GM12891 (cell line): ENCODE data around the gene ENOX1.

ENCODE experiments used
- DNase-seq: peaks from one replicate; pipeline ENCODE4 v3.0.0; 2011; ENCODE audit warnings: low spot score; ENCODE audit not compliant: insufficient read length
- FAIRE-seq: peaks from 2 replicates; lab custom pipeline; 2011; peaks lifted over from hg19 to GRCh38; lab: Jason Lieb, UNC
- PAX5 ChIP-seq: IDR thresholded peaks from 2 replicates; pipeline ENCODE4 v1.6.1; 2011; ENCODE audit warnings: low read length, moderate library complexity, mild to moderate bottlenecking; ENCODE audit not compliant: insufficient read depth, severe bottlenecking
- POLR2A ChIP-seq: IDR thresholded peaks from 2 replicates; pipeline ENCODE4 v1.6.1; 2011; ENCODE audit warnings: low read depth, low read length, control low read depth
- POLR2AphosphoS5 ChIP-seq: IDR thresholded peaks from 2 replicates; pipeline ENCODE4 v1.6.1; 2011; ENCODE audit warnings: low read depth, low read length, control low read depth
- POU2F2 ChIP-seq: IDR thresholded peaks from 2 replicates; pipeline ENCODE4 v1.6.1; 2011; ENCODE audit warnings: low read depth, mild to moderate bottlenecking, control low read depth, low read length, moderate library complexity
- SPI1 ChIP-seq: IDR thresholded peaks from 2 replicates; pipeline ENCODE4 v1.6.1; 2011; ENCODE audit warnings: low read depth, low read length, control low read depth
- TAF1 ChIP-seq: IDR thresholded peaks from 2 replicates; pipeline ENCODE4 v1.6.1; 2011; ENCODE audit warnings: low read depth, low read length, control low read depth

The ENOX1 gene

DNA sequence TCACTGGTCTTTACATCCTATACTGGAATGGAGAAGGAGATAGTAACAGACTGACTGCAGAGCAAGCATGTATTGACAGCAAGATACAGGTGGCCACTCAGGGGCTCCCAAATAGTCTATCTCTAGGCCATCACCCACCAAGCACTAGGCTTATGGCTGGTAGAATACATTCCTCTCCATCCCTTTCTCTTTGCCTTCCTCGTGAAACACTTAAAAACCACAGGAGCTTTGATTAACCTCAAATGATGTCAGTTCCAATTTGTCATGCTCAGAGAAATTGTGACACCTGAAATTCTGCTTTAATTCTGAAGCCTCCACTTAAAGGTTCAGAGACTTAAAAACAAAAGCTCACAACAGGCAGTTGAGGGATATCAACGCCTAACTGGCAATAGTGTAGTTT lies 17.2 kb downstream of the ENOX1 start:
- no peak for FAIRE-seq
- DNase-seq, result no peak
- no peak for TF ChIP-seq POU2F2
- no peak for TF ChIP-seq SPI1
- no peak for TF ChIP-seq POLR2A
- TF ChIP-seq TAF1, result no peak
- TF ChIP-seq PAX5, result no peak
- no peak for TF ChIP-seq POLR2AphosphoS5

DNA sequence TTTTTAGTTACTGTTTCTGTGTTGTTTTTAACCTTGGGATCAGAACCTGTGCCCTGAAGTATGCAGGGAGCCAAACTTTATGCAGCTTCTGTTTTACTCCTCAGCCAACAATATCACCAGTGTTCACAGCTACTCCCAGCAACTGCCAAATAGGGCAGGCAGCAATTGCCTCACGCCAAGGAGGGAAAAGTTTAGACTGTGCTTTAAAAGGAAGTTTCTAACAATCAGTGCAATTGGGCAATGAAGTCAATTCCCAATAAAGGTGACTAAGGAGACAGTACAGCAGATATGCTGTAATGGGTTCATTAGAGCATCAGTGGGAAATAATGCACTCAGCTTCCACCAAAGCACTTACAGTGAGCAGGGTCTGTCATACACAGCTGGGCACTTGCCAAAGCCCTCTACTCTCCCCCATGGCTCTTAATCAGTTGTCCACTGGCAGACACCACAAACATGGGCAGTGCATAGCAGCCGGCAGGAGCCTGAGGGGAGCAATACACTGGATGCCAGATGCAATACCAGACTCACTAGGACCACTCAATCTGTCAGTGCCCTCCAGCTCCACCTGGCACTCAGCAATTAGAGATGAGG lies 19.3 kb downstream of the ENOX1 start:
- DNase-seq, result no peak
- TF ChIP-seq POLR2AphosphoS5, result no peak
- TF ChIP-seq POU2F2, result no peak
- TF ChIP-seq SPI1, result no peak
- TF ChIP-seq POLR2A, result no peak
- TF ChIP-seq TAF1, result no peak
- TF ChIP-seq PAX5, result no peak
- no peak for FAIRE-seq

DNA sequence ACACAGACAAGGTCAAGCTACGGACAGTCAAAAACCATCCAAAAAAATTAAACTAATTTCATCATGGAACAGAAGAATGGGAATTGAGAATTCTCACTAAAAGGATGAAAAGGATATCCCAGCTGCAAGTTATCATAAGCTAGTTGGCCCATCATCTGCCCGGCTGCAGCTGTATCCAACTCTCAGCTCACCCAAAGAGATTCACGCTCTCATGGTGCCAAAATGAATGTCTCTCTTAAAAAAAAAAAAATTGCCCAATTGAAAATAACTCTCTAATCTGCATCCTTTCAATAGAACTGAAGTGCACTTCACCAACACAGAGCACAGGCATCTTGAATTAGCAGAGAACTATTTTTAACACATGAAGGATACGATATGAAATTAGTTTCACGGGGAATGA lies 20.0 kb downstream of the ENOX1 start:
- DNase-seq, result no peak
- TF ChIP-seq POLR2AphosphoS5, result no peak
- no peak for TF ChIP-seq SPI1
- no peak for TF ChIP-seq TAF1
- no peak for TF ChIP-seq POLR2A
- no peak for TF ChIP-seq POU2F2
- no peak for TF ChIP-seq PAX5
- FAIRE-seq, result no peak

- FAIRE-seq, result no peak
- no peak for DNase-seq
- TF ChIP-seq POU2F2 (no peak), POLR2A (no peak), TAF1 (no peak), POLR2AphosphoS5 (no peak), SPI1 (no peak), PAX5 (no peak)
Measured at GRCh38 chr13:43764349-43764748, 22.4 kb downstream of the ENOX1 start.

GRCh38 chr13:43763143-43763759 lies 23.5 kb downstream of the ENOX1 start:
- FAIRE-seq (no peak), DNase-seq (no peak)
- TF ChIP-seq POU2F2 (no peak), POLR2A (no peak), PAX5 (no peak), SPI1 (no peak), TAF1 (no peak), POLR2AphosphoS5 (no peak)

- FAIRE-seq, result no peak
Measured at GRCh38 chr13:43761616-43762315, 25.0 kb downstream of the ENOX1 start.

DNA sequence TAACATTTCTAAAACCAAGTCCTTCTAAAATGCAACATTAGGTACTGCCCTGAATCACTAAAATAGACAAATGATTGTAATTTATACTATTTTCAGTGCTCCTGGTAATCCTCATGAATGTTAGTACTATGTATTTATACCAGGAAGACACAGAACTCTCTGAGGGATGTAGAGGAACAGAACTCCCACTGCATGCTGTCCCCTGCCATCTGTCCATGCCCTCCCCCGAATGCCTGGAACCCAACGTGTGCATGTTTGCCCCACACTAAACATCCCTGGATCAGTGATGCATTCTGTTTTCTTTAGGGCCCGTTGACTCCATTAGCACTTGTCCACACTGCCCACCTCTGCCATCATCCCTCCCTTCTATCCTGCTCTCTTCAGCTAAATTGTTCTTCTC lies 26.5 kb downstream of the ENOX1 start:
- DNase-seq, result no peak
- no peak for FAIRE-seq

More at GRCh38 chr13:43761616-43762315, 25.0 kb downstream of the ENOX1 start:
- no peak for DNase-seq
- TF ChIP-seq PAX5 (no peak), POLR2AphosphoS5 (no peak), TAF1 (no peak), SPI1 (no peak), POLR2A (no peak), POU2F2 (no peak)

DNA sequence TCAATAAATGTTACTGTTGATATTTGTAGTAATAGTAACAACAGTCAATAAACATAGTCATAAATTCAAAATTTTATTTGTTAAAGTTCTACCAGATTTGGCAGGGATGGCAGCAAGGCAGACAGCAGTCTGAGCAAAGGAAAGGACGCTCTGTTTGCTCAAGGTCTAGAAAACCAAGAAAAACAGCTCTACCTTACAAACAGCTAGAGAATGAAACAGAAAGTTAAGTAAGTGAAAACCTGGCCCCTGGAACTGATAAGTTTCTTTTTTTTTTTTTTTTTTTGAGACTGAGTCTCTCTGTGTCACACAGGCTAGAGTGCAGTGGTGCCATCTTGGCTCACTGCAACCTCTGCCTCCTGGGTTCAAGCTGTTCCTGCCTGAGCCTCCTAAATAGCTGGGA lies 27.9 kb downstream of the ENOX1 start:
- DNase-seq (peak; percentile 5), FAIRE-seq (no peak)
- no peak for TF ChIP-seq POLR2AphosphoS5
- TF ChIP-seq POLR2A, result no peak
- no peak for TF ChIP-seq TAF1
- no peak for TF ChIP-seq SPI1
- no peak for TF ChIP-seq PAX5
- no peak for TF ChIP-seq POU2F2

More for the DNA sequence above, 26.5 kb downstream of the ENOX1 start:
- TF ChIP-seq TAF1, result no peak
- TF ChIP-seq POLR2A, result no peak
- TF ChIP-seq SPI1, result no peak
- TF ChIP-seq POLR2AphosphoS5, result no peak
- TF ChIP-seq POU2F2, result no peak
- TF ChIP-seq PAX5, result no peak

GRCh38 chr13:43757266-43757665 lies 29.5 kb downstream of the ENOX1 start:
- TF ChIP-seq POLR2AphosphoS5 (no peak), PAX5 (no peak), TAF1 (no peak), POLR2A (no peak)
- DNase-seq, result no peak
- FAIRE-seq, result peak; percentile 50

GRCh38 chr13:43755844-43756243 lies 30.9 kb downstream of the ENOX1 start:
- no peak for TF ChIP-seq SPI1
- FAIRE-seq (no peak), DNase-seq (no peak)
